HG03460 (cell line): ENCODE data around the gene TM2D3.

Experiments
- ATAC-seq: cut with Tn5 transposase; IDR thresholded peaks from one replicate; pipeline ENCODE4 v1.9.1; 2021; ENCODE audit not compliant: unreplicated experiment

Gene TM2D3

GRCh38 chr15:101652098-101652785 lies at the start of gene TM2D3:
TM2D3 (minus strand) TSS chr15:101652381; CDS start chr15:101652361, 20 bp downstream.
- peak; percentile 91 for ATAC-seq

- no peak for ATAC-seq
Measured at GRCh38 chr15:101698314-101698713, 46.1 kb upstream of the TM2D3 start.

- ATAC-seq = no peak
Measured at GRCh38 chr15:101697488-101697887, 45.3 kb upstream of the TM2D3 start.

DNA sequence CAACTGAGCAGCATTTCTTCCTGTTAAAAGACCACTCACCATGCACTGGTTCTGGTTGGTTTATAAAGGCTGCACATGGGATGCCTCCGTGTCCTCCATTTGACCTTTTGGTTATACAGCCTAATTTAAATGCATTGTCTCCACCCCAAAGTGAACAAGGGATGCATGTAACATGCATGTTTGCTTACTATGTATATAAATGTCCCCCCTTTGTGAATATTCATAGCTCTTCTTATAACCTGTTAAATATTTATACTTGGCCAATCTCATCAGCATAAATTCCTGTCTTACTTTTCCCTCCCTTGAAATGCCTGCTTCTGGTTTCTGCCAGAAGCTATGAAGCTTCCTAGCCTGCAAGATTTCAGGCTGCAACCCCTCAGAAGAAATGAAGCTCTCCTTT lies 44.6 kb upstream of the TM2D3 start:
- no peak for ATAC-seq

DNA sequence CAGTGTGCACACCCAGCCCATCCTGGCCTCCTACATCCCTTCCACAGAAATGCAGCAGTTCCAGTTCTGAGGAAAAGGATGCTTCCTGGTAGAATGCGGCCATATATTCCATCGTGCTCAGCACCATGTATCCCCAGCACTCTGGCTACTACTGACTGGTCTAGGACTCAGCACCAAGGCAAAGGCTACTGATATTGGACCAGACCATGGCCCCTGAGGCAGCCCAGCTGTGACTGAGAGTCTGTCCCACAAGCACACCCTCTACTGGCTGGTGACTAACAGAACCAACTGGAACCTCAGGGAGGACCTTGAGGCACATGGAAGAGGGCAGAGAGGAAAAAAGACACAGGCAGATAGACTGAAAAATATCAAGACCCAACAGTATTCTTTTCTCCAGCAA lies 42.1 kb upstream of the TM2D3 start:
- no peak for ATAC-seq

- ATAC-seq = no peak
Measured at GRCh38 chr15:101692801-101693598, 40.8 kb upstream of the TM2D3 start.

DNA sequence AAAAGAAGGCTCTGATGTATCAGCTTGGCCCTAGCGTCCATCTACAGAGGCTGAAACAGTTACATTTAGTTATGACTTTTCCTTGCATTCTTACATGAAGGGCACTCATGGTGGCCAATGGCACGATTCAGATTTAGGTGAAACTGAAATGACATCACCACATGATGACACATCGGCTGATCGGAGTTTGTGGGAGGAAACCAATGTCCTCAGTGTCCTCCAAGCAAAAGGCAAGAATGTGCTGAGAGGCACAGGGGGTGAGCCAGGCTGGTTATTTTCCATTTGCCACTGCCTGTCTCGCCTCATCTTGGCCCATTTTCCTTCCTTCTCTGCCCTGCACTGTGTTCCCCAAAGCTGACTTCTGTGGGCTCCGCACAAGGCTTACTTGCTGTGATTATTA lies 37.7 kb upstream of the TM2D3 start:
- no peak for ATAC-seq

GRCh38 chr15:101686718-101687117 lies 34.5 kb upstream of the TM2D3 start:
- no peak for ATAC-seq

DNA sequence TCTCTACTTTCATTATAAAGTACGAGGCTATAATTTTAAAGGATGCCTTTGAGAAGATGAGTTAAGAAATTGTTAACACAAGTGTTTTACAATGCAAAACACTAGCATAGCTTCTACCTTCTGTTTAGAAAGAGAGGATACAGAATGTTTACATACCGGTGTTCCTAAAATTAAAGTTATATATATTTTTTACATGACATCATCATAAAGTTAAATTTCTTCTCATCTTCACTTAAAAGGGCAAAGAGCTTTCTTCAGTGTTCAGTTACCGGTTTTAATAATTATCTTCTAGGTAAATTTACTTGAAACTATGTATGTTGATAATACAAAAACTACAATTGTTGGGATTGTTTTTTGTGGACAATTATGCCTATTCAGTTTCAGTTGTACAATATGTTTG lies 32.7 kb upstream of the TM2D3 start:
- ATAC-seq = no peak

- no peak for ATAC-seq
Measured at GRCh38 chr15:101684384-101684783, 32.2 kb upstream of the TM2D3 start.

GRCh38 chr15:101679806-101680205 lies 27.6 kb upstream of the TM2D3 start:
- ATAC-seq = no peak

DNA sequence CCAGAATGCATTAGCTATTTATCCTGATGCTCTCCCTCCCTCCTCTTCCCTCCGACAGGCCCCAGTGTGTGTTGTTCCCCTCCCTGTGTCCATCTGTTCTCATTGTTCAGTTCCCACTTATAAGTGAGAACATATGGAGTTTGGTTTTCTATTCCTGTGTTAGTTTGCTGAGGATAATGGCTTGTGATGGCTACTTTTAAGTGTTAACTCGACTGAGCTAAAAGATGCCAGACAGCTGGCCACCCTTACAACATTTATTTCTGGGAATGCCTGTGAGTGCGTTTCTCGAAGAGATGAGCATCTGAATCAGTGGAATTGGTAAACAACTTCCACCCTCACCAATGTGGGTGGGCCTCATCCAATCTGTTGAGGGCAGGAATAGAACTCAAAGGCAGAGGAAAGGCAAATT lies 24.7 kb upstream of the TM2D3 start:
- ATAC-seq = no peak

DNA sequence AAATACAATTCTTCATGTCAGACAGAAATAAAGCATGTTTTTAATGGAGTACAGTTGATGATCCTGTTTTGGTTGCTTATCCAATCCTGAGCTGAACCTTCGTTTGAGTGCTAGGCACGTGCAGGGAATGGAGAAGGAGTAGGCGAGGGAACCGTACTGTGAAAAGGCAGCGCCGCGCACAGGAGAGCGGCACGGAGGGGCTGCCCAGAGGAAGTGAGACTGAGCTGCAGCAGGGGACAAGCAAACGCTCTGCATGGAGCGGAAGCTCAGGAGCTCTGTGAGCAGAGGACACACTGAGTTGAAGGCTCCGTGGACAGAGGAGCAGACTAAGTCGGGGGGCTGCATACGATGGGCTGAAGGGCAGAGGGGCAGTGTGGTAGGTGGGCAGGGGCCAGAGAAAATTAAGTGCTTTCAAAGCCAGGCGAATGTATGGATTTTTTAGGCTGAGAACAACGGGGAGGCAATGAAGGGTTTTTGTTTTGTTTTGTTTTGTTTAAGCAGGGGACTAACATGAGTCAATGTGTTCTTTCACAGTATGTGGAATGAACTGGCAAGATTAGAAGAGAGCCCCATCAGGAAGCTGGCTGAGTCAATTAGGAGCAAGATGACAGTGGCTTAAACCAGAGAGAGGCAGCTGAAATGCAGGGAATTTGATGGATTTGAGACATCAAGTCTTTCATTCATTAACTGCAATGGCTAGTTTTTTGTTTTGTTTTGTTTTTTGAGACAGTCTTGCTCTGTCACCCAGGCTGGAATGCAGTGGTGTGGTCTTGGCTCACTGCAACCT lies 23.8 kb upstream of the TM2D3 start:
- ATAC-seq = no peak

- ATAC-seq = no peak
Measured at GRCh38 chr15:101675015-101675414, 22.8 kb upstream of the TM2D3 start.

DNA sequence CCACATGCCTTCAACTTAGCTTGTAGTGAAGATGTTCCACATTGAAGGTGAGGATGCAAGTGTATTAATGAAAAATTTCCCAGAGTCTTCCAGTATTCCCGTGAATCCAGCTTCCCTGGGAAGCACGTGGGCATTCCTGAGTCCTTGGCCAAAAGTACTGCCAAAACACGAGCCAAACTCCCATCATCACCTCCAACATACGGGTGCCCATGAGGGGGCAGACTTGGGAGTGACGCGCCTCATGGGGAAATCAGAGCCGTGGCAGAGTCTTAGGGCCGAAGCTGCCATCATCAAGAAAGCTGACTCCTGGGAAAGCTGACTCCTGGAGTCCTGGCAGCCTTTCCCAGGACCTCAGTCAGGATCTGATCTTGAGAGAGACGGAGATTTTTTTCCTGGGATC lies 20.1 kb upstream of the TM2D3 start:
- ATAC-seq = no peak

- no peak for ATAC-seq
Measured at GRCh38 chr15:101669744-101670143, 17.6 kb upstream of the TM2D3 start.

- no peak for ATAC-seq
Measured at GRCh38 chr15:101667881-101668280, 15.7 kb upstream of the TM2D3 start.

DNA sequence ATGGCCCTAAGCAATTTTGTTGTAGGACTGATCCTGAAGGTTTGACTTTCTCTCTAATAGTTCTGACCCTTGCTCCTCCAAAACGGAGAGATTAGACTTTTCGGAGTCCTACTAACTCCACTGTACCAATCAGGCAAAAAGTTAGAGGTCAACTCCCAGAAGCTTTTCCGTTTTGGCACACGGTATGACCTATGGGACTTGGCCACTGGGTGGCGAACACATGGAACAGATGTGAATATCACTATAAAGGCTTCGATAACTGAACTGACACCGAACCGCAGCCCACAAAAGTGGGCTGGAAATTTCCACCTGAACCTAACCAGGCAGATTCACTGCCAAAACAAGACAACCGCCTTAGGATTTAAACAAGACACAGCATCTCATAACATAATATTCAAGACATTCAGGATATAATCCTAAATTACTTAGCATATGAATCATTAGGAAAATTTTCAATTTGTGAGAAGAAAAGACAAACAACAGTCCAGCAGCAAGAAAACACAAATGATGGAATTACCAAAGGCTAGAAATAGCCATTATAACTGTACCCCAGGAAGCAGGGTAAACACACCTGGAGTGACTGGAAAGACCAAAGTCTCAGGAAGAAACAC lies 12.2 kb upstream of the TM2D3 start:
- no peak for ATAC-seq

GRCh38 chr15:101662203-101662602 lies 10.0 kb upstream of the TM2D3 start:
- ATAC-seq = no peak

DNA sequence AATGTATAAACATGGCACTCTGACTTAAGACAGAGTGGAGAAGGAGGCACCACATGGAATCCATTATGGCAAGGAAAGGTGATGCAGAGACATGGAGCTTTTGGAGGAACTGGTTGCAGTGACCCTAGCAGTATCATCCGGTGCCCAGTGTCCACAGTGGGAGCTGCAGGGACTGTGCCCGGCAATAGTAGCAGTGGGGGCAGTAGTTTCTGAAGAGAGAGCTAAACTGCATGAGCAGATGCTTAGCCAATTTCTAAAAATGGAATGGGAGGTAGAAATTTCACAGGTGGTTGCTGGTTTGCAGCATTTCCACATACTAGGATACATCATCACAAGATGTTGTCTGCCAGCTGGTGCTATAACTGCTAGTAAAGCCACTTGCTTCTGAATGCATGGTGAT lies 7.8 kb upstream of the TM2D3 start:
- ATAC-seq = no peak
